Coronary artery (tissue), 2 donors: ENCODE data around the gene IZUMO1R.

Experiments used
- DNase-seq: peaks from one replicate; pipeline ENCODE4 v3.0.0-alpha.2; 2017; ENCODE audit warnings: low spot score
- H3K27ac ChIP-seq, 2 donors: fragments of 200-600 bp; sonication (generic); one replicate each; pipeline ENCODE4 v1.5.1; 2016 to 2019
- H3K4me3 ChIP-seq: fragments of 200-600 bp; sonication (generic); 2 replicates; pipeline ENCODE4 v1.5.1; 2016; ENCODE audit warnings: mild to moderate bottlenecking, moderate library complexity
- TF ChIP-seq, protein P1 (sequence below): fragments of 200-600 bp; sonication (generic); IDR thresholded peaks from one replicate; pipeline ENCODE4 v1.5.1; 2019; ENCODE audit warnings: antibody characterized with exemption

Gene IZUMO1R

DNA sequence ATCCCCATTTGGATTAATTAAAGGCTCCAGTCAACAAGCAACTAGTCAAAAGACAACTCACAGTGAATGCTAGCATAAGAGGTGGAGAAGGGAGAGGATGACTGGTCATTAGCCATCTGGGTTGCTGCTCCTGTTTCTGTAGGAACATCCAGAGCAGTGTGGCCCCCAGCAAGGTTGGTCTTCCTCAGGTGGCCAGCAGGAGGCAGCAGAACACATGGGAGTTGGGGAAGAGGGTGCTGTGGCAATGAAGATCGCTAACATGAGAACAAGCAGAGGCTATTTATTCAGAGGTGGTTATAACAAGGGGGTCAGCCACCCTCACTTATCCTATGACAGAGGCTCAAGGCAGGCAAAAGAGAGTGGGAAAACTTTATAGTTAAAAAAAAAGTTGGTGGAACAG, 21.3 kb downstream of the IZUMO1R start:
- H3K4me3 ChIP-seq = no peak overlapping the region
- no peak overlapping the region for H3K27ac ChIP-seq
- TF ChIP-seq, protein P1, sequence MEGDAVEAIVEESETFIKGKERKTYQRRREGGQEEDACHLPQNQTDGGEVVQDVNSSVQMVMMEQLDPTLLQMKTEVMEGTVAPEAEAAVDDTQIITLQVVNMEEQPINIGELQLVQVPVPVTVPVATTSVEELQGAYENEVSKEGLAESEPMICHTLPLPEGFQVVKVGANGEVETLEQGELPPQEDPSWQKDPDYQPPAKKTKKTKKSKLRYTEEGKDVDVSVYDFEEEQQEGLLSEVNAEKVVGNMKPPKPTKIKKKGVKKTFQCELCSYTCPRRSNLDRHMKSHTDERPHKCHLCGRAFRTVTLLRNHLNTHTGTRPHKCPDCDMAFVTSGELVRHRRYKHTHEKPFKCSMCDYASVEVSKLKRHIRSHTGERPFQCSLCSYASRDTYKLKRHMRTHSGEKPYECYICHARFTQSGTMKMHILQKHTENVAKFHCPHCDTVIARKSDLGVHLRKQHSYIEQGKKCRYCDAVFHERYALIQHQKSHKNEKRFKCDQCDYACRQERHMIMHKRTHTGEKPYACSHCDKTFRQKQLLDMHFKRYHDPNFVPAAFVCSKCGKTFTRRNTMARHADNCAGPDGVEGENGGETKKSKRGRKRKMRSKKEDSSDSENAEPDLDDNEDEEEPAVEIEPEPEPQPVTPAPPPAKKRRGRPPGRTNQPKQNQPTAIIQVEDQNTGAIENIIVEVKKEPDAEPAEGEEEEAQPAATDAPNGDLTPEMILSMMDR = no peak
- no peak for DNase-seq

DNA sequence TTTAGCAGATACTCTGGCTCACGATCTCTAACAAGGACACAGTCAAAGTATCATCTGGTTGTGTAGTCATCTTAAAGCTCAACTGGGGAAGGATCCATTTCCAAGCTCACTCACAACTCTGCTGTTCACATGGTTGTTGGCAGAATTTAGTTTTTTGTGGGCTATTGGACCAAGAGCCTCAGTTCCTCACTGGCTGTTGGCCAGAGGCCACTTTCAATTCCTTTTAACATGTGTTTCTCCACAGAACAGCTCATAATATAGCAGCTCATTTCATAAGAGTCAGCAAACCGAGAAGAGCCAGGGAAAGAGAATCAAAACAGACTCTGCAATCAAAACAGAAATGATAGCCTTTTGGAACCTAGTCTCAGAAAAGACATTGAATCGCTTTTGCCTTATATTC, 22.6 kb downstream of the IZUMO1R start:
- Histone ChIP-seq H3K27ac (no peak overlapping the region), H3K4me3 (no peak overlapping the region)
- DNase-seq = no peak
- TF ChIP-seq, protein P1 = no peak

DNA sequence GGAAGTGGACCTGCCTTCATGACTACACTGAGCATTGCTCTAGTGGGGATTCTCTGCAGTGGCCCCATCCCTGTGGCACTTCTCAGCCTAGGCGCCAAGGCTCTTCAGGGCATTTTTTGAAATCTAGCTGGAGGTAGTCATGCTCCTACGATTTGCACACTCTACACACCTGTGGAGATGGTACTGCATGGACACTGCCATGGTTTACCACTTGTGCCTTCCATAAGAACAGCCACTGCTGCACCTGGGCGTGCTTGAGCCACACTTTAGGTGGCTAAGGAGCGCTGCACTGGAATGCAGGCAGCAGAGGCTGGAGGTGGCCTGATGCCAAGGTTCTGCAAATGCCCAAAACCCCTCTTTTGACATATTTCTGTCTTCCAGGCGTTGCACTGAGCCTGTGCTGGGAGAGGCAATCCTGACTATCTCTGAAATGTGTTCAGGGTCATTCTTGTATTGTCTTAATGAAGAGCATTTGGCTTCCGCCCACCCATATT, 24.3 kb downstream of the IZUMO1R start:
- TF ChIP-seq, protein P1 = no peak
- no peak for DNase-seq
- H3K4me3 ChIP-seq = no peak overlapping the region
- no peak overlapping the region for H3K27ac ChIP-seq

DNA sequence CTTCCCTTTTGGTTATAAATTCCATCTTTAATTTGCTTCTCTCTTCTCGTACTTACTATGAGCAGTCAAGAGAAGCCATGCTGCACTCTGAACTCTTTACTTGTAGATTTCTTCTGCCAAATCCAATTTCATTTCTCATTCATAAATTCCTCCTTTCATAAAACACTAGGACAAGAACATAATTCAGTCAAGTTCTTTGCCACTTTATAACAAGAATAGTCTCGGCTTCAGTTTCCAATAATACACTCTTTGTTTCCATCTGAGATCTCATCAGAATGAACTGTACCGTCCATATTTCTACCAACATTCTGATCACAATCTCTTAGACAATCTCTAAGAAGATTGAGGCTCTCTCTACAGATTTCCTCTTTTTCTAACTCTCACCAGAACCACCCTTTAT, 25.1 kb downstream of the IZUMO1R start:
- Histone ChIP-seq H3K27ac (no peak overlapping the region), H3K4me3 (no peak overlapping the region)
- no peak for DNase-seq
- TF ChIP-seq, protein P1 = no peak

DNA sequence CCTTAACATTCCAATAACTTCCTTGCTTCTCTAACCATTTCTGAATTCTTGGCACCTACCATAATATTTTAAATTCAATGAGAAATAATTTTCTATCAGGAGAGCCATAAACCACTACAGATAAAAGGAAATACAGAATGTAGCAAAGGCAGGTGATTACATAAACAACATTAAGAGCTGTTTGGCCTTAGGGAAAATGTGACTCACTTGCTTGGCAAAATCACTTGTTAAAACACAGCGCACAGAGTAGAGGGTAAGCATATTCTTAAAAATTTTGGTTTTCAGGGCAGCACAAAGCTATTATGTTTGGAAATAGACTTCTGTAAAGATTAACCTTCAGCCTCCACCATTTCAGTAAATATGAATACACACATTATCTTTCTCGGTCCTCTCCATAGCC, 26.4 kb downstream of the IZUMO1R start:
- H3K27ac ChIP-seq = no peak overlapping the region
- no peak for DNase-seq
- TF ChIP-seq, protein P1 = no peak
- no peak overlapping the region for H3K4me3 ChIP-seq

DNA sequence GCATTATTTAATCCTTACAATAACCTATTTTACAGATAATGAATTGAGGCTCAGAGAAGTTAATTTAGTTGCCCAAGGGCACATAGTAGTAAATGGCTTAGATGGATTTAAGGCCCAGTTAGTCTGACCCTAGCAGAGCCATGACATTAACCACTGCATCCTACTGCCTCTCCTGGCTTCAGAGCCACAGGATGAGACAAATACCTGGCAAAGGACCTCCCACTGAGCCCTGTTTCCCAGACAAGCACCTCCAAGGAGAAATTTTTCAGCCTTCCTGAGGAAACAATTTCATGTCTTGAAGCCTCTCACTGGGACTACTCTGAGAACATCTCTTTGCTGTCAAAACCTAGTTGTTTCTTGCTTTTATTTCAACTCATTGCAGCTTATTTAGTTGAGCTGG, 28.4 kb downstream of the IZUMO1R start:
- H3K4me3 ChIP-seq = no peak overlapping the region
- H3K27ac ChIP-seq = no peak overlapping the region
- no peak for DNase-seq
- TF ChIP-seq, protein P1 = no peak

DNA sequence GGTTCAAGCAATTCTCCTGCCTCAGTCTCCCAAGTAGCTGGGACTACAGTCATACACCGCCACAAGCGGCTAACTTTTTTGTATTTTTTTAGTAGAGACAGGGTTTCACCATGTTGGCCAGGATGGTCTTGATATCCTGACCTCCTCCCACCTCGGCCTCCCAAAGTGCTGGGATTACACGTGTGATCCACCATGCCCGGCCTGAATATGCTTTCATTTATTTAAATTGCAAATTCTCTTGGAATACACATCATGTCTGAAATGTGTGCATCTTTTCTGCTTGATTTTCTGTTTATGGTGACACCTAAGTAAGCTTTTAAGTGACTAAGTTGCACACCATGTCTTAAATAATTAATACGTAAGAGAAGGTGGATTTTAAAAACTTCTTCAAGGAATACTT, 31.7 kb downstream of the IZUMO1R start:
- Histone ChIP-seq H3K27ac (no peak overlapping the region), H3K4me3 (no peak overlapping the region)
- TF ChIP-seq, protein P1 = no peak
- DNase-seq = no peak
